ENCODE data around the gene EDEM3.
A peak's percentile ranks its signal among the peaks of the same experiment; 100 is the strongest.

The EDEM3 gene

DNA sequence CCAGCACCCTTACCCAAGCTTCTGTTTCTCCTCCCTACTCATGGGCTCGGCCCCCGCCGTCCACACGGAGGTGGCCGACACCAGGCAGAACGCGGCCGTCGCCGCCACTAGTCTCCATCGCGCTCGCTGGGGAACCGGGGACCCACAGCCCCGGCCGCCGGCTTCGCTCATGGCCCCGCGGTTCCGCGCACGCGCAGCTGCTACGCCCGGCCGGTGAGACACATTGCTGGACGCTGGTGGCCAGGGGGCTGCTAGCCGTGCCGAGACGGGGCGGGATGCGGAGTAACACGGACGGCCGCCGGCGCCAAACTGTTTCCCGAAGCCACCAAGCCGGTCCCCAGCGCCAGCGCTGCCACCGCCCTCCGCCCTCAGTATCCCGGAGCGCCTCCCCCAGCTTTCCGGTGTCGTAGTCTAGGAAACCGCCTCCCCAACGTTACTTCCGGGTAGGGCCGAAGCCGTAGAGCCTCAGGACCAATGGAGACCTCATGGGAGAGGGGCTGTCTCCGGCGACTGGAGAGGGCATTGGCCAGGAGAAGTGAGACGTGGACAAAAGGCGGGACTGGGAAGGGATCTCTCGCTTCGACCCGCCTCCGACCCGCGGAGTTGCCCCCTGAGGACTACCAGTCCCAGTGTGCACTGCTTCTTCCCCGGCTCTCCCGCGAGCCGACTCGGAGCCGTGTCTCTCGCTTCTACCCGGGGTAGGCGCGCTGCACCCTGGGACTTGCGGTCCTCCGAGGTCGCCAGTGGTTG is at the start of gene EDEM3:
EDEM3 (minus strand) TSS at position 383 of the 750 bp plus-strand sequence; CDS start at position 171, 212 bp downstream.
- Mint-ChIP-seq H3K27me3 (peaks cover 16% of the 10 kb centered on the region), H3K4me3 (peak within 1 kb of the TSS; percentile 82), H3K9me3 (no peaks in the 10 kb centered on the region), H3K27ac (peak within 1 kb of the TSS; percentile 91), H3K36me3 (peaks cover 11% of the 10 kb centered on the region), H3K4me1 (peaks cover 42% of the 10 kb centered on the region)
- DNase-seq, result peak; percentile 99
- CTCF ChIA-PET, result no interaction called here

GRCh38 chr1:184804220-184804619 is 49.6 kb upstream of the EDEM3 start:
- DNase-seq, result no peak
- CTCF ChIA-PET, result interaction anchor here (1.5 to 6.0 kb wide), 3 partner anchors 62 to 366 kb away, joined by 7 to 165 read pairs (median 35); partner anchors contain the start of gene NIBAN1
- no peaks in the 10 kb centered on the region for H3K9me3 Mint-ChIP-seq
- H3K27ac Mint-ChIP-seq, result no peak overlapping the region
- no peak overlapping the region for H3K4me3 Mint-ChIP-seq
- H3K36me3 Mint-ChIP-seq, result peaks cover 18% of the 10 kb centered on the region
- peaks cover 2% of the 10 kb centered on the region for H3K4me1 Mint-ChIP-seq
- H3K27me3 Mint-ChIP-seq, result no peaks in the 10 kb centered on the region

DNA sequence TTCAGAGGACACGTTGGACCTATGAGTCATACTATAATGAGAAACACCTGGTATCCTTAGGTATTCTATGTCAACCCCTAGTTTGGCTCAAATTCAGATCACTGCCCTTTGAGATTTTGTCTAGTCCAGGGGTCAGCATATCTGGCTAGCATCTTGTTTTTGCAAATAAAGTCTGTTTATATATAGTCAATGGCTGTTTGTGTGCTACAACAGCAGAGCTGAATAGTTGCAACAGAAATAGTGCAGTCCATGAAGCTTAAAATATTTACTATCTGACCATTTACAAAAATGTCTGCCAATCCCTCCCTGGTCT is 48.5 kb upstream of the EDEM3 start:
- H3K4me3 Mint-ChIP-seq, result no peak overlapping the region
- H3K4me1 Mint-ChIP-seq, result peaks cover 2% of the 10 kb centered on the region
- H3K27me3 Mint-ChIP-seq, result no peaks in the 10 kb centered on the region
- CTCF ChIA-PET, result interaction anchor here (0.6 to 1.4 kb wide), 3 partner anchors 114 to 268 kb away, joined by 3 to 8 read pairs (median 3); no protein-coding TSS in a partner anchor
- H3K36me3 Mint-ChIP-seq, result peaks cover 17% of the 10 kb centered on the region
- no peak overlapping the region for H3K27ac Mint-ChIP-seq
- DNase-seq, result no peak
- H3K9me3 Mint-ChIP-seq, result no peaks in the 10 kb centered on the region

- Mint-ChIP-seq H3K4me3 (no peak overlapping the region), H3K36me3 (peaks cover 22% of the 10 kb centered on the region), H3K4me1 (peaks cover 2% of the 10 kb centered on the region), H3K27me3 (no peaks in the 10 kb centered on the region), H3K27ac (no peak overlapping the region), H3K9me3 (no peaks in the 10 kb centered on the region)
- CTCF ChIA-PET, result interaction anchor here (0.6 to 1.4 kb wide), 2 partner anchors 115 to 179 kb away, joined by 3 to 8 read pairs; no protein-coding TSS in a partner anchor
- no peak for DNase-seq
These were observed 47.9 kb upstream of the EDEM3 start for GRCh38 chr1:184802354-184803179.

GRCh38 chr1:184801503-184801902 is 46.8 kb upstream of the EDEM3 start:
- CTCF ChIA-PET, result interaction anchor here (1.5 kb wide), 1 partner anchor 181 kb away, joined by 5 read pairs; no protein-coding TSS in a partner anchor

GRCh38 chr1:184800876-184801275 is 46.2 kb upstream of the EDEM3 start:
- DNase-seq, result no peak
- peaks cover 20% of the 10 kb centered on the region for H3K36me3 Mint-ChIP-seq
- H3K27me3 Mint-ChIP-seq, result no peaks in the 10 kb centered on the region
- no peak overlapping the region for H3K27ac Mint-ChIP-seq
- no peaks in the 10 kb centered on the region for H3K9me3 Mint-ChIP-seq
- no peak overlapping the region for H3K4me3 Mint-ChIP-seq
- CTCF ChIA-PET, result interaction anchor here (1.5 kb wide), 1 partner anchor 181 kb away, joined by 5 read pairs; no protein-coding TSS in a partner anchor
- H3K4me1 Mint-ChIP-seq, result peaks cover 2% of the 10 kb centered on the region

More at GRCh38 chr1:184801503-184801902, 46.8 kb upstream of the EDEM3 start:
- Mint-ChIP-seq H3K36me3 (peaks cover 20% of the 10 kb centered on the region), H3K27ac (no peak overlapping the region), H3K4me3 (no peak overlapping the region), H3K4me1 (peaks cover 2% of the 10 kb centered on the region), H3K9me3 (no peaks in the 10 kb centered on the region), H3K27me3 (no peaks in the 10 kb centered on the region)
- no peak for DNase-seq

DNA sequence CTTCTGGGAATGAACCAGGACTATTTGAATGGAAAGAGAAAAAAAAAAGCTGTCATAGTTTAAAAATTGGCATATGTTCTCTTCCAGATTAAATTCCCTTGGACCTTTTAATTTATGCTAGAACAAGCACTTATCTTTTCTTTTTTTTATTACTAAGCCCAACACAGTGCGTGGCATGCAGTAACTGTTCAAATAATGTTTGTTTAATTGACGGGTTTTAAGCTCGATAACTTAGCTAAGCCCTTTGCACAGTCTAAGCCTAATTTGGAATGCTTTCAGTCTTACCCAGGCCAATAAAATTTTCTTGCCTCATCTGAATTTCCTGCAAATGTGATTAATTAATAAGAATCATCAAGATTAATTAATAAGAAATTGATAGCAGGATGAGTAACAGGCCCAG is 39.3 kb upstream of the EDEM3 start:
- peaks cover 22% of the 10 kb centered on the region for H3K36me3 Mint-ChIP-seq
- no peaks in the 10 kb centered on the region for H3K9me3 Mint-ChIP-seq
- H3K27me3 Mint-ChIP-seq, result no peaks in the 10 kb centered on the region
- CTCF ChIA-PET, result interaction anchor here (0.7 to 3.9 kb wide), 4 partner anchors 12 to 571 kb away, joined by 3 to 18 read pairs (median 4); no protein-coding TSS in a partner anchor
- H3K4me1 Mint-ChIP-seq, result peaks cover 10% of the 10 kb centered on the region
- H3K4me3 Mint-ChIP-seq, result no peak overlapping the region
- no peak overlapping the region for H3K27ac Mint-ChIP-seq
- no peak for DNase-seq

- Mint-ChIP-seq H3K4me1 (peaks cover 10% of the 10 kb centered on the region), H3K36me3 (peaks cover 17% of the 10 kb centered on the region), H3K27ac (no peak overlapping the region), H3K9me3 (no peaks in the 10 kb centered on the region), H3K4me3 (no peak overlapping the region), H3K27me3 (no peaks in the 10 kb centered on the region)
- CTCF ChIA-PET, result interaction anchor here (0.6 to 1.1 kb wide), 2 partner anchors 13 to 163 kb away, joined by 4 read pairs; no protein-coding TSS in a partner anchor
- DNase-seq, result no peak
These were observed 37.9 kb upstream of the EDEM3 start for GRCh38 chr1:184792450-184792969.

GRCh38 chr1:184791550-184791900 is 36.9 kb upstream of the EDEM3 start:
- Mint-ChIP-seq H3K36me3 (peaks cover 16% of the 10 kb centered on the region), H3K9me3 (peaks cover 2% of the 10 kb centered on the region), H3K4me1 (peaks cover 12% of the 10 kb centered on the region), H3K4me3 (no peak overlapping the region), H3K27me3 (no peaks in the 10 kb centered on the region), H3K27ac (no peak overlapping the region)
- DNase-seq, result no peak
- CTCF ChIA-PET, result interaction anchor here (1.1 kb wide), 1 partner anchor 14 kb away, joined by 4 read pairs; no protein-coding TSS in a partner anchor

DNA sequence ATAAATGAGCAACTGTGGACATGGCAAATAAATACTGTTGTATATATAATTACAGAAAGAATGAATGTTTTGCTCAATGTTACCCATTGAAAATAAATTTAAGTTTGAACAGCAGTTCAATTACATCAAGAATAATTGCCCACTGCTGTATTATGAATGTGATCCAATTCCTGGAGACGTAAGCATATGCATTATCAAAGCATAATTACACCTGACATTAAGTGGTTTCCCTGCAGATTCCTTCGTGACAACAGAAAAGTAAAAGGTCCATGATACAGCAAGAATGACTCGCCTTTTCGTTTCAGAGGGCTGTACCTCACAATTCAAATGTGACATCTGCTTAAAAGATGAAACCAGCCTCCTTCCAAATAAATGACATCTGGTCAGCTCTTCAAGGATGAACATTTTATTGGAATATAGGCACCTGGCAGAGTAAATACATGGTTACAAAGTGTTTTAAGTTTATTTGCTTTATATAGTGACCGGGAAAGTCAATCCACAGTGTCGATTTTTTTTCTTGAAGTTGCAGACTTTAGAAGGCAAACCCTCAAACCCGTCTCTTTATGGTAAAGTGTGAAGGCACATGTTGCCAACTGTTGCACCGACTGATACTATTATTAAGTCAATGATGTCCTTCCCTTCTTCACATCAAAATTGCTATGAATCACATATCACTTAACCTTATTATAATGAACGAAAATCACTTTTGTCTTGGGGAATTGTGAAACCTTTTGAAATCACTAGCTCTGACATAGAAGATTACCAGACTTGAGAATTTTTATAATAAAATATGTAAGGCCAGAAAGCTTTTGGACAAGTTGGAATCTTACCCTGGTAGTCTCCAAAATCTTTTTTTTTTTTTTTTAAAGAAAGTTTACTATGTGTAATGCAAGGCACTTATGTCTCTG is 36.2 kb upstream of the EDEM3 start:
- H3K4me1 Mint-ChIP-seq, result peaks cover 12% of the 10 kb centered on the region
- H3K9me3 Mint-ChIP-seq, result peaks cover 2% of the 10 kb centered on the region

DNA sequence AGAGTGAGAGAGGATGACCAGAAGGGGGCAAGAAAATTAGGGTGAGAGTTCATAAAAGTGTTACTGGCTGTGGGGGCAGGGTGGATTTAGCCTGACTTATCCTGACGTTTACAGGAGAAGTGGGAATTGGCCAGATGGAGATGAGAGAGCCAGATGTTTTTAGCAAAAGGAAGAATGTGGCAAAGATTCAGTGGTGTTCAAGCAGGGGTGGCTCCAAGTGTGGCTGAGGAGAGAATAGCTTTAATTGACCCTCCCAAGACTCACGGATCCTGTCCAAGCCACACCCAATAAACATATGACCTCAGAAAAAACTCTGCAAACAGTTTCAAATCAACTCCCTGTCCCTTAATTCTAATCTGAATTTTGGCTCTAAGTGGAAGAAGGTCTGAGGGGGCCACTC is 35.2 kb upstream of the EDEM3 start:
- Mint-ChIP-seq H3K9me3 (peaks cover 5% of the 10 kb centered on the region), H3K4me3 (no peak overlapping the region), H3K36me3 (peaks cover 11% of the 10 kb centered on the region), H3K4me1 (peaks cover 12% of the 10 kb centered on the region), H3K27me3 (no peaks in the 10 kb centered on the region), H3K27ac (no peak overlapping the region)
- no peak for DNase-seq
- CTCF ChIA-PET, result no interaction called here

More for the DNA sequence above, 36.2 kb upstream of the EDEM3 start:
- H3K27ac Mint-ChIP-seq, result no peak overlapping the region
- H3K4me3 Mint-ChIP-seq, result no peak overlapping the region
- H3K27me3 Mint-ChIP-seq, result no peaks in the 10 kb centered on the region
- no peak for DNase-seq
- CTCF ChIA-PET, result no interaction called here
- peaks cover 16% of the 10 kb centered on the region for H3K36me3 Mint-ChIP-seq

DNA sequence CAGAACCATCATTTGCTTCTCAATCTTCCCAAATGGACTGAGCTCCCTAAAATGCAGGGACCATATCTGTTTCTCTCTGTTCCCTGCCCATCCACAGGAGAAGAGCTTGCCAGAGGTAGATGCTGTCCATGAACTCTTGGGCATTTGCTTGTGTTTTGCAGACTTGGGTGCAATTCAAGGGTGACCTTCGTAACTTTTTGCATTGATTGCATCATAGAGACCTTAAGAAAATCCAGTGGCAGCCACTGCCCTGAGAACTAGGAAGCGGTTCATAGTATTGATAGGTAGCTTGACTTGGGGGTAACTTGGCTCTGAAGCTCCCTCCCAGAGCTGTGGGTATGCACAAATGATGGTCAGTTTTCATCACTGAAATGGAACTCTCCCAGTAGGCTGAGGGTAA is 34.3 kb upstream of the EDEM3 start:
- DNase-seq, result no peak
- CTCF ChIA-PET, result no interaction called here
- Mint-ChIP-seq H3K4me3 (no peak overlapping the region), H3K36me3 (peaks cover 12% of the 10 kb centered on the region), H3K4me1 (peaks cover 12% of the 10 kb centered on the region), H3K9me3 (peaks cover 12% of the 10 kb centered on the region), H3K27ac (no peak overlapping the region), H3K27me3 (no peaks in the 10 kb centered on the region)

- no peaks in the 10 kb centered on the region for H3K27me3 Mint-ChIP-seq
- H3K4me3 Mint-ChIP-seq, result no peak overlapping the region
- peaks cover 14% of the 10 kb centered on the region for H3K36me3 Mint-ChIP-seq
These were observed 30.9 kb upstream of the EDEM3 start for GRCh38 chr1:184785529-184785928.

More at GRCh38 chr1:184785529-184785928, 30.9 kb upstream of the EDEM3 start:
- Mint-ChIP-seq H3K9me3 (peaks cover 26% of the 10 kb centered on the region), H3K4me1 (peaks cover 2% of the 10 kb centered on the region), H3K27ac (no peak overlapping the region)
- DNase-seq, result no peak
- CTCF ChIA-PET, result no interaction called here
